ENCODE results near the gene TECPR1. TPM values are rescaled to one million over a fixed set of nuclear protein-coding genes. Genes with fewer than 3 reads are reported as not detected.

The TECPR1 gene
- total and polyA plus RNA-seq, 2 of the 8 experiments (the other 6 are each of a cell fraction or from before 2014, with no cell fraction given), result 1.3 to 11.1 TPM

DNA sequence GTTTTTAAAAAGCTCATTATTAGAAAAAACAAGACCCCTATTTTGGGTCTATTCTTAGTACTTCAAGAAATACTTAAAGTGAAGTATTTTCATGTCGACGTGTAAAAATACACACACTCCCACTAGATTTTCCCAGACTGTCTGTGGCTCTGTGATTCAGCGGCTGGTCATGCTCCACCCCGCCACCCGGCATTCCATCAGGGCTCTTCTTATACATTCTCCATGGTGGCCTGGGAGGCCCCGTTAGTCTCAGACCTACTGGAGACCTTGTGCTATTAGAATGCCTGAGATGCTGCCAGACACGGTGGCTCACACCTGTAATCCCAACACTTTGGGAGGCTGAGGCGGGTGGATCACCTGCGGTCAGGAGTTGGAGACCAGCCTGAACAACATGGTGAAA is 13.1 kb downstream of the TECPR1 start:
- H2AFZ ChIP-seq (ENCODE audit: low read length), result no peak overlapping the region
- no peak overlapping the region for H3K14ac ChIP-seq (ENCODE audit: insufficient read length)
- no peak overlapping the region for H3K4me2 ChIP-seq (ENCODE audit: insufficient read depth in 1 of 2, low read depth in 2 of 2, low read length in 2 of 2)
- H3K23me2 ChIP-seq (ENCODE audit: low read depth, low read length), result peaks cover 8% of the 10 kb centered on the region; the same call in 1 of the 2 replicates
- no peak overlapping the region for H3K4me3 ChIP-seq (ENCODE audit: extremely low read depth in 1 of 4, insufficient read depth in 2 of 4, low read depth in 3 of 4, low read length in 4 of 4)
- H2AK5ac ChIP-seq (ENCODE audit: low read depth, low read length), result no peak overlapping the region
- H4K8ac ChIP-seq (ENCODE audit: extremely low read depth, insufficient read depth, low read length), result no peak overlapping the region
- ChIA-PET POLR2A (ENCODE audit: partially characterized antibody) (no interaction called here), CTCF (ENCODE audit: partially characterized antibody) (no interaction called here)
- H2BK120ac ChIP-seq (replicated peaks; ENCODE audit: low read depth, low read length), result no peak overlapping the region
- 91% methylated on average over 9 of the region's 9 CpGs; no CpG with 5 or more reads in 1 of the 2 experiments for WGBS, 2 experiments (ENCODE audit: extremely low coverage in 1 of 2, insufficient coverage in 1 of 2, insufficient read length in 1 of 2, insufficient replicate concordance in 2 of 2, low coverage in 1 of 2, low lambda C conversion rate in 2 of 2, missing lambda C conversion rate in 1 of 2)
- no peaks in the 10 kb centered on the region for H3K79me2 ChIP-seq (ENCODE audit: control insufficient read depth in 1 of 2, insufficient read depth in 2 of 2, low read length in 2 of 2)
- H2BK15ac ChIP-seq (ENCODE audit: low read length), result no peak overlapping the region
- H3K9ac ChIP-seq (replicated peaks in 1 of 4; ENCODE audit: extremely low read depth in 1 of 4, low read depth in 3 of 4, low read length in 3 of 4), result no peak overlapping the region
- TF ChIP-seq SP2 (IDR thresholded peaks at IDR 0.05; ENCODE audit: low read length) (no peak), FOSL1 (IDR thresholded peaks at IDR 0.05; ENCODE audit: insufficient read depth, low read depth, low read length) (no peak), KDM5A (IDR thresholded peaks at IDR 0.05; ENCODE audit: low read length) (no peak), TAF7 (optimal IDR thresholded peaks at IDR 0.05; ENCODE audit: borderline replicate concordance, low read depth, low read length) (no peak), POU5F1 (IDR thresholded peaks at IDR 0.05; ENCODE audit: low read depth, low read length) (no peak), NRF1 (IDR thresholded peaks at IDR 0.05; ENCODE audit: low read depth, low read length) (no peak), BCL11A (IDR thresholded peaks at IDR 0.05; ENCODE audit: low read depth in 2 of 2, low read length in 2 of 2) (no peak), SIN3A (conservative IDR thresholded peaks at IDR 0.05 in 1 of 2, IDR thresholded peaks at IDR 0.05 in 1 of 2; ENCODE audit: low read depth in 1 of 2, low read length in 2 of 2) (no peak), ASH2L (IDR thresholded peaks at IDR 0.05; ENCODE audit: low read length) (no peak), EZH2 (IDR thresholded peaks at IDR 0.05; ENCODE audit: low read depth, low read length, severe bottlenecking) (no peak), CBX5 (IDR thresholded peaks at IDR 0.05; ENCODE audit: low read depth, low read length) (no peak), POLR2A (IDR thresholded peaks at IDR 0.05; ENCODE audit: control extremely low read depth in 1 of 2, low read depth in 2 of 2, low read length in 2 of 2) (no peak)
- TF ChIP-seq, protein P1, sequence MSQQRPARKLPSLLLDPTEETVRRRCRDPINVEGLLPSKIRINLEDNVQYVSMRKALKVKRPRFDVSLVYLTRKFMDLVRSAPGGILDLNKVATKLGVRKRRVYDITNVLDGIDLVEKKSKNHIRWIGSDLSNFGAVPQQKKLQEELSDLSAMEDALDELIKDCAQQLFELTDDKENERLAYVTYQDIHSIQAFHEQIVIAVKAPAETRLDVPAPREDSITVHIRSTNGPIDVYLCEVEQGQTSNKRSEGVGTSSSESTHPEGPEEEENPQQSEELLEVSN (IDR thresholded peaks at IDR 0.05), result no peak
- H3K23ac ChIP-seq (ENCODE audit: insufficient read length), result no peak overlapping the region
- no peaks in the 10 kb centered on the region for H3K36me3 ChIP-seq (ENCODE audit: control insufficient read depth in 2 of 4, insufficient read depth in 4 of 4, low read length in 3 of 4)
- no peak overlapping the region for H2BK12ac ChIP-seq (ENCODE audit: low read depth, low read length)
- H3K56ac ChIP-seq (replicated peaks; ENCODE audit: insufficient read length, low read depth, low read length), result no peak overlapping the region
- H3K4ac ChIP-seq (replicated peaks; ENCODE audit: insufficient read length, low read depth, low read length), result no peak overlapping the region
- H3K79me1 ChIP-seq (ENCODE audit: low read depth, low read length), result no peaks in the 10 kb centered on the region
- H3K27ac ChIP-seq (ENCODE audit: low read depth, low read length), result no peak overlapping the region
- H3K4me1 ChIP-seq (replicated peaks in 1 of 4; ENCODE audit: control insufficient read depth in 3 of 4, insufficient read depth in 4 of 4, low read length in 3 of 4), result peaks cover 0 to 6% (median 0%) of the 10 kb centered on the region in 4 experiments; a peak in 3 of 7 replicates
- no peak overlapping the region for H4K5ac ChIP-seq (ENCODE audit: insufficient read length, low read depth, low read length)
- H3K9me3 ChIP-seq (ENCODE audit: insufficient read depth in 2 of 2, low read depth in 1 of 2, low read length in 1 of 2), result no peaks in the 10 kb centered on the region
- H2BK20ac ChIP-seq (ENCODE audit: low read length), result no peak overlapping the region
- H3K18ac ChIP-seq (ENCODE audit: extremely low read depth, low read length), result no peak overlapping the region
- H4K20me1 ChIP-seq (replicated peaks in 1 of 2; ENCODE audit: control insufficient read depth in 1 of 2, insufficient read depth in 2 of 2, low read length in 2 of 2), result peaks cover 2 to 3% of the 10 kb centered on the region in 2 experiments
- H2BK5ac ChIP-seq (ENCODE audit: low read depth, low read length), result no peak overlapping the region
- H4K91ac ChIP-seq (replicated peaks; ENCODE audit: insufficient read length, low read length), result no peak overlapping the region
- FAIRE-seq, result no peak
- H3K27me3 ChIP-seq (replicated peaks in 1 of 4; ENCODE audit: control insufficient read depth in 3 of 4, extremely low read depth in 1 of 4, insufficient read depth in 3 of 4, low read length in 3 of 4), result no peaks in the 10 kb centered on the region
- DNase-seq (ENCODE audit: low read depth in 1 of 2, low spot score in 2 of 2), result no peak
